MV-4-11 (cell line): ENCODE results near the gene ACAA1.
"Not testable (repeated sequence)": the region's sequence is repeated elsewhere in the genome, so short reads cannot be mapped to it uniquely, and the experiment has no call there.

ENCODE experiments used
- DNase-seq: peaks from one replicate; lab custom pipeline; 2025; lab: John Stamatoyannopoulos, UW

The ACAA1 gene

DNA sequence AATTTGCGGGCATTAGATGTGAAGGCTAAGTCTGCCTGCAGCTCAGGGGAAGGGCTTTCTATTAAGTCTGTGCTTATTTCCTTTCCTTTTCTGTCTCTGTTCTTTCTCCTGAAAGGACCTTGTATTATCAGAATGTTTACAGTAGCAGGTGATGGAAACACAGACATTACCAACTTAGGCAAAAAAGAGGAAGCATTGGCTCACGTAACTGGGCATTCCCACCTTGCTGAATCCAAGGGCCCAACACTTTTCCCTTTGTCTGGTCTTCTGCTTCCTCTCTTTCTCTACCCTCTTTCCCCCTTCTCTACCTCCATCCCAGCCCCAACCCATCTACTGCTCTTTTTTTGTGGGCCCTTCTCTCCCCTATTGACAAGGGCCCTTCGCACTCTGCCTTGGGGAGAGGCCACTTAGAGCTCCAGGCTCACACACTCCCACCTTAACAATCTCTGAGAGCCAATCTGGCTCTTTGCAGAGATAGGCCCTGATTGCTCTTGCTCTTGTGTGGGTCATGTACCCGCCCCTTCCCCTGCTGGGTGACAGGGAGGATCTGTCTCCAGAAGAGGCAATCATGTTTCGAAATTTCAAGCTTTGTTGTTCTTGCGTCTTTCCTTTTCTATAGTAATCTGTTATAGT, 35.0 kb downstream of the ACAA1 start:
- no peak for DNase-seq

- no peak for DNase-seq
These were observed 36.4 kb downstream of the ACAA1 start for GRCh38 chr3:38100498-38100897.

- DNase-seq: no peak
These were observed 37.4 kb downstream of the ACAA1 start for GRCh38 chr3:38099518-38099917.

DNA sequence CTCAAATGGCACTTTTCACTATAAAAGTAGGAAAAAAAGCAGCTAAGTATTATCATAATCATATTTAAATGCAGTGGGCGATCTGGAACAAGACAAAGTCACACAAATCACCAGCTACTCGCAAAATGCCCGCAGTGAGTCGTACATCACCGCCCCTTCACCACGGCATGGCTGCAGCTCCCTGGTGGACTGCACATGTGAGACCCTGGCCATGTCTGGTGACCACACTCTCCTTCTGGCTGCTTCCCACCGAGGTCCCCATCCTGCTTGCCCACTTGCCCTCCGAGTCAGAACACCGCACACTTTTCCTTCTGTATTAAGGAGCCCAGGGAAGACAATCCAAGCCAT, 38.6 kb downstream of the ACAA1 start:
- DNase-seq: no peak

GRCh38 chr3:38097446-38098375, 39.2 kb downstream of the ACAA1 start:
- DNase-seq: no peak

DNA sequence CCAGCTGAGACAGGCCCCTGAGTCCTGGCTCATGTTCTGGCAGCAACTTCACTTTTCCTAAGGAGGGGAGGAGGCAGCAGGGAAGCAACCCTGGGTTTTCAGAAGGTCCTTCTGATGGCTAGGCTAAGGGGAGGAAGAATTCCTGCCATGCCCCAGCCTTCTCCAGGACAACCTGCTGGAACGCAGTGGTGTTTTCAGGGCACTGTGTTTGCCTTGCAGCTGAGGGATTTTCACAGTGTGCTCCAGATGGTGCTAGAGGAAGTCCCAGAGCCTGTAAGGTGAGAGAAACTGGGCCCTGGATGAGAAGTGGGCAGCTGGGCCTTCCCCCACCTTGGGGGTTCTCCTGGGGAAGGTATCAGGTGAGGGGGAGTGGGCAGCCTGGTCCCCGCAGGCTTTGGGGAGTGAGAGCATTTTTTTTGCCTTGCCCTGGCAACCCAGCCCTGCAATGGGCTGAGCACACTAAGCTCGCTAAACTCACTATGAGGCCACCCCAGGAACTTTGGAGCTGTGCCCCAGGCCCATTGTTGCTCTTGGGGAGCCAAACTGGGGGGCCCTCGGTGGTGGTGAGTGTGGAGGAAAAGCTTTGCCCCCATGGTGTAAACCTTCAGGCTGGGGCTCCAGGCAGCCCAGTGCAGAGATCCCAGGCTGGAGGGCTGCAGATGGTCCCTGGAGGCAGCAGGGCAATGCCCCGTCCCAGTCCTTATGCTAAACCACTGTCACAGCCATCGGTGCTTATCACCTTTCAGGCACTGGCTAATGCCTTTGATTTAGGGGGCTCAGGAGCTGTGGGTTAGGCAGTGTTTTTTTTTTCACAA, 41.1 kb downstream of the ACAA1 start:
- no peak for DNase-seq

DNA sequence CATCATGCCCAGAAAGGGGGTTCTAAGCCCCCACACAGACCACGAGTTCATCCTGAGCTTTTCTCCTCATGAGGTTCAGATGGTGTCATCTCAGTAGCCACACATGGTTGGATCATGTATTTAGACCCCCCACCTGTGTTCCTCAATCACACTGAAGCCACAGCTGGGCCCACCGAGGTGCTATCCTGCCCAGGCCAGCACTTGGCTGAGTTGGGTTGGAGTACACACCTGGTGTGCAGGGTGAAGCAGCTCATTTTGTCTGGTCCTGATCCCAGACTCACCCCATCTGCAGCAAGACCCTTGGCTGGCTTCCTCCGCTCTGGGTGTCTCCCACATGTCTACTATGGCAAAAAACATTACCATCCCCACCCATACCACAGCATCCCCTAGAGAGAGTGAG, 41.9 kb downstream of the ACAA1 start:
- no peak for DNase-seq

DNA sequence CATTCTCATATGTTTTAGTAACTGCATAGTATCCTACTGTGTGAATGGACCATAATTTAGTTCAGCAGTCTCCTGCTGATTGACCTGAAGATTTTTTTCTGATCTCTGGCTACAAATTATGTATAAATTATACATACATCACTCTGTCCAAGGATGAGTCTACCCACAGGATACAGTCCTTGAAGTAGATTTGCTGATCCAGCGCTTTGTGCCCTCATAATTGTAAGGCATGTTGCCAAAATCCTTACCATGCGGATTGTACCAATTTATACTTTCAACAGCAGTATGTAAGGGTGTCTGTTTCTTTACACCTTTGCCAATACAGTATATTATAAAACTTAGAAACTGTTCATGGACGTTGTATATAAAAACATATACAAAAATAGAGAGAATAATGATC, 46.5 kb downstream of the ACAA1 start:
- DNase-seq: no peak

GRCh38 chr3:38089163-38089562, 47.8 kb downstream of the ACAA1 start:
- no peak for DNase-seq

DNA sequence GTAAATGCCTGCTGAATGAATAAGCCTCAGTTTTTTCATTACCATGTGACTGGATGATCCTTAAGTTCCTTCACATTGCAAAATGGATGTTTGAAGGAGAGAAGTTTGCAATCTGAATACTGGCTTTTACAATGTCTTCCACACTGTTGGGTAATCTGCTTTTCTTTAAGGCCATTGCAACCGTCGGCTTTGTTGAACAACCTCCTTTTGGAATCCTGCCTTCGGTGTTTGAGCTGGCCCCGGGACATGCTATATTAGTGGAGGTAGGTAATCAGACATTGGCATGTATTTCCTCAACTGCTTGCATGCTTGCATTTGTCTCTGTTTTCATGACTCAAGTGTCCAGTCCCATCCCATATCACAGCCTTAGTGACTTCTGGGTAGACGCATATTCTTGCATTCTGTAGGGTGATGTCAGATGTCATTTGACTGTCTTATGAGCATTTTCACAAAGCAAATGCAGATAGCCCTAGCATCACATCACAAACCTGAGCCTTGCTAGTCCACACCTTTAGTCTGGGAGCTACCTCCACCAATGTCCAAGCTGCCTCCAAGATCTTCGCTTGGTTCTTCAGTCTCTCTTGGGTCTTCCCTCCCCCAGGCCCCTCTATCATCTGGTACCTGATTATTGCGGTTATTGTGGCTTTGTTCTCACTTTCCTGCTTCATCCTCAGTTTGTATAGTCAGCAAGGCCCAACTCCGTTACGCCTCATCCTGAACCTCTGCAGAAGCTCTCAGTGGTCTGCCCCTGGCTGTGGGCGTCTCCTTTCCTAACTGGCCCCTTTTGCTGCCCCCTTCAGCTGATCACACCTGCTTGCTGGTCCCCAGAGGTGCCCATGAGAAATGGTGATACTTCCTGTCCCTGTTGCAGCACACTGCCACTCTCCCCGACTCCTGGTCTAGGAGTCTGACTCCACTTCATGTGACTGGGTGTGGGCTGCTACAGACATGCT, 48.5 kb downstream of the ACAA1 start:
- no peak for DNase-seq

DNA sequence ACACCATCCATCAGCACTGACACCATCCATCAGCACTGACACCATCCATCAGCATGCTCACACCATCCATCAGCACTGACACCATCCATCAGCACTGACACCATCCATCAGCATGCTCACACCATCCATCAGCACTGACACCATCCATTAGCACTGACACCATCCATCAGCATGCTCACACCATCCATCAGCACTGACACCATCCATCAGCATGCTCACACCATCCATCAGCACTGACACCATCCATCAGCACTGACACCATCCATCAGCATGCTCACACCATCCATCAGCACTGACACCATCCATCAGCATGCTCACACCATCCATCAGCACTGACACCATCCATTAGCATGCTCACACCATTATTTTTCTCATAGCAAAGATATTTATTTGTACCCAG, 49.6 kb downstream of the ACAA1 start:
- not testable (repeated sequence) for DNase-seq

DNA sequence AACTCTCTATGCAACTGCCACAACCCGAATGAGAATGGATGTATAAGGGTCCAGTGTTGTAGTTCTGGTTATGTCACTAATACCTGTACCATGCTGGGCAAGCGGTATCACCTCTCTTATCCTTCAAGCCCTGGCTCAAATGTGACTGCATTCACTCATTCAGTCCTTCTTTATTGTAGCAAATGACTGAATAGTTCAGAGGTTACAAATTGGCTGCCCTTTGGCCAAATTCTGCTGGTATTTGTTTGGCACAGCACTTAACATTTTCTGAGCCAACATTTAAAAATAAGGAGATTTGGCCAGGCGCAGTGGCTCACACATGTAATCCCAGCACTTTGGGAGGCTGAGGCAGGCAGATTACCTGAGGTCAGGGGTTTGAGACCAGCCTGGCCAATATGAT, 50.4 kb downstream of the ACAA1 start:
- DNase-seq: no peak

GRCh38 chr3:38085943-38086324, 51.0 kb downstream of the ACAA1 start:
- DNase-seq: no peak

DNA sequence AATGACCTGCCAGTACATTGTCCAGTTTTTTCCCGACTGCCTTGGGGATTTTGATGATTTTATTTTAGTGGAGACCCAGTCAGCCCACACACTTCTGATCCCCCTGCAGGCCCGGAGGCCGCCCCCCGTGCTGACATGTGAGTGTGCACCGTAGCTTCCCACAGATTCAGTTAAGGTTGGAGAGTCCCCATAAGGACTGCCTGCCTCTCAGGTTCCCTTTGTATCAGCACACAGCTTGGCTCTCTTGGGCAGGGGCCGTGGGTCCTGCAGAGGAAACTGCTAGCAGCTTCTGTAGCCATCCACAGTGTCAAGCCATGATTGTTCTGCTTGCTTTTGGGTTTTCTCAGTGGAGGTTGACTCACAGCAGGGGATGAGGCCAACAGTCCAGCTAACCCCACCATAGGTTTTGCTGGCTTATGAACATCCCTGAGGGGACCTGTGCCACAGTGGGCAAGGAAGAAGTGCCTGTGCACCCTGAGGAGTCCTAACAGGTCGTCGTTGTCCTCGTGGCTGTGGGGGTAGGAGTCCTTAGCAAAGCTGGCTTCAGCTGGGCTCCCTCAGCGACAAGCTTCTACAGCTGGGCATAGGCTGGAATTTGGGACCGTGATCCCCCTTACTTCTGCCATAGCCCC, 51.5 kb downstream of the ACAA1 start:
- no peak for DNase-seq

DNA sequence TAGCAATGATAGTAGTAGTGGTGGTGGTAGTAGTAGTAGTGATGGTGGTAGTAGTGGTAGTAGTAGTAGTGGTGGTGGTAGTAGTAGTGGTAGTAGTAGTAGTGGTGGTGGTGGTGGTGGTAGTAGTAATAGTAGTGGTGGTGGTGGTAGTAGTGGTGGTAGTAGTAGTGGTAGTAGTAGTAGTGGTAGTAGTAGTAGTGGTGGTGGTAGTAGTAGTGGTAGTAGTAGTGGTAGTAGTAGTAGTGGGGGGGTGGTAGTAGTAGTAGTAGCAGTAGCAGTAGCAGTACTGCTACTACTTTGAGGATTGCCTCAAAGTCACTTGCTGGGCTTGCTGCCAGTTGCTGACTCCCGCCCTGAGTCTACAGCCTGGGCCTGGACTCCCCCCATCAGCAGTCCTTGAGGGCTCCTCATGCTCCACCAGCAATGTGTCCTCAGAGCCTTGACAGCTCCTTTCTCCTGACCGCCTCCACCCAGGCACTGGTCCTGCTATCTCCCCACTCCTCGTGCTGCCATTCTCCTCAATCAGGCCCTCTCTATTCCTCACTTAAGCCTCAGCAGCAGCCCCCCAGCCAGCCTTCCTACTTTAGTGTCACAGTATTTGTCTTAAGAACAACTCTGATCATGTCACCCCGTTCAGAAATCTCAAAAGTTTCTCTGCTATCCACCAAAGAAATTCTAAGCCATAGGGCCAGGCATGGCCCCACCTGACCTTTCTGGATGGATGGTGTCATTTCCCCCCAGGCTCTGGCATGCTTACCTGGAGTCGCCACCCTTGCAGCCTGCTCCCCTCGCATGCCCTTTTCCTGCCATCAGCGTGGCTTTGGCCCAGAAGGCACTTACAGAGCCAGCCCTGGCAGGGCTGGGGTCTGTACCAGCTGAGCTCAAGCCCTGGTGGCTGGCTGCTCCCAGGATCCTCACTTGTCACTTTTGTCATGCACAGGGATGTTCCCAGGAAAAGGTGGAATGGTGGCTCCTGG, 52.3 kb downstream of the ACAA1 start:
- DNase-seq: no peak

DNA sequence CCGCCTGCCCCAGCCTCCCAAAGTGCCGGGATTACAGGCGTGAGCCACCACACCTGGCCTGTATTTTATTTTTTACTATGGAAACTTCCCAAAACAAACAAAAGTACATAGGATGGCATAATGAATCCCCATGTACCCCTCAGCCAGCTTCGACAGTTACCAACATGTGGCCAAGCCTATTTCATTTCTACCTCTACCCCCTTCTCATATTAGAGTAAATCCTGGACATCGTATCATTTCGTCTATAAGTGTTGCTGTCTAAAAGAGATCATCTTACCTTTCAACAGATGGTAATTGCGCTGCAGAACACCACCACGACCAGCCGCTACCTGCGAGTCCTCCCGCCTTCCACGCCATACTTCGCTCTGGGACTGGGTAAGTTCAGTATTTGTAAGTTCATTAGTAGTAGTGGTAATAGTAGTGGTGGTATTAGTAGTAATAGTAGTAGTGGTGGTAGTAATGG, 53.0 kb downstream of the ACAA1 start:
- DNase-seq: no peak

DNA sequence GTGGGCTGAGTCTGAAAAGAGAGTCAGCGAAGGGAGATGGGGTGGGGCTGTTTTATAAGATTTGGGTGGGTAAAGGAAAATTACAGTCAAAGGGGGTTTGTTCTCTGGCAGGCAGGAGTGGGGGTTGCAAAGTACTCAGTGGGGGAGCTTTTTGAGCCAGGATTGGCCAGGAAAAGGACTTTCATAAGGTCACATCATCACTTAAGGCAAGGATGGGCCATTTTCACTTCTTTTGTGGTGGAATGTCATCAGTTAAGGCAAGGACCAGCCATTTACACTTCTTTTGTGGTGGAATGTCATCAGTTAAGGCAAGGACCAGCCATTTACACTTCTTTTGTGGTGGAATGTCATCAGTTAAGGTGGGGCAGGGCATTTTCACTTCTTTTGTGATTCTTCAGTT, 53.7 kb downstream of the ACAA1 start:
- DNase-seq: not testable (repeated sequence)

DNA sequence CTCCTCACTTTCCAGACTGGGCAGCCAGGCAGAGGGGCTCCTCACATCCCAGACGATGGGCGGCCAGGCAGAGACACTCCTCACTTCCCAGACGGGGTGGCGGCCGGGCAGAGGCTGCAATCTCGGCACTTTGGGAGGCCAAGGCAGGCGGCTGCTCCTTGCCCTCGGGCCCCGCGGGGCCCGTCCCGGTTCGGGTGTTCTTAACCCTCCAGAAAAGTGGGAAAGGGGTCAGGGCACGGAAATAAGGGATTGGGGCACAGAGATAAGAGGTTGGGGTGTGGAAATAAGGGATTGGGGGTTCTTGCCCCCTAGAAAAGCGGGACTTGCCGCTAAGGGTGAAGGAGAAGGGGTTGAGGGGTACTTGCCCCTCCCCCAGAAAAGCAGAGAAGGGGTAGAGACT, 54.6 kb downstream of the ACAA1 start:
- not testable (repeated sequence) for DNase-seq

GRCh38 chr3:38077073-38077472, 59.9 kb downstream of the ACAA1 start:
- DNase-seq: not testable (repeated sequence)
